NT2/D1 (cell line): ENCODE results near the gene CRIP3.

Source experiments
- SUZ12 ChIP-seq: IDR thresholded peaks from 2 replicates; pipeline ENCODE4 v1.6.1; 2011; ENCODE audit not compliant: insufficient read length, insufficient read depth; ENCODE audit errors: extremely low read depth
- YY1 ChIP-seq: IDR thresholded peaks from 2 replicates; pipeline ENCODE4 v1.6.1; 2011; ENCODE audit not compliant: insufficient read length, insufficient read depth
- ZNF274 ChIP-seq: IDR thresholded peaks from 2 replicates; pipeline ENCODE4 v1.6.1; 2011; ENCODE audit warnings: mild to moderate bottlenecking, low read depth, low read length

GRCh38 chr6:43294536-43294935 is 14.1 kb downstream of the CRIP3 start:
- no peak for TF ChIP-seq SUZ12
- TF ChIP-seq ZNF274, result no peak
- no peak for TF ChIP-seq YY1
